HFFc6 (cell line): Measurements from ENCODE around the gene CALN1. TPM values are rescaled to one million over a fixed set of nuclear protein-coding genes. Genes with fewer than 3 reads are reported as not detected.

ENCODE experiments used
- DNase-seq: peaks from one replicate; pipeline ENCODE4 v3.0.0-alpha.2; 2018
- H3K27ac Mint-ChIP-seq: 2 replicates; pipeline ENCODE4 v1.8.0; 2020; ENCODE audit warnings: mild to moderate bottlenecking, mixed read lengths
- H3K27me3 Mint-ChIP-seq: 2 replicates; pipeline ENCODE4 v1.8.0; 2021; ENCODE audit warnings: mild to moderate bottlenecking, moderate library complexity, mixed read lengths; ENCODE audit not compliant: insufficient read depth
- H3K36me3 Mint-ChIP-seq: 2 replicates; pipeline ENCODE4 v1.8.0; 2021; ENCODE audit warnings: low read depth, mixed read lengths
- H3K4me1 Mint-ChIP-seq: 2 replicates; pipeline ENCODE4 v1.8.0; 2020; ENCODE audit warnings: low read depth, mixed read lengths
- H3K4me3 Mint-ChIP-seq: 2 replicates; pipeline ENCODE4 v1.8.0; 2020; ENCODE audit warnings: mild to moderate bottlenecking, moderate library complexity, mixed read lengths
- H3K9me3 Mint-ChIP-seq: 2 replicates; pipeline ENCODE4 v1.8.0; 2020; ENCODE audit warnings: mild to moderate bottlenecking, mixed read lengths
- CTCF ChIP-seq: fragments of 200-600 bp; sonication (generic); IDR thresholded peaks from 2 replicates; pipeline ENCODE4 v1.5.0; 2021; ENCODE audit warnings: antibody characterized with exemption, mild to moderate bottlenecking
- total RNA-seq, 6 experiments: library from RNA; stranded (reverse); fragmentation: NEBNext Ultra II Directional; extraction: Animal tissue kit (Norgen Biotek cat#: 25700); gene quantifications; 2 replicates in 1 of 6; 3 replicates in 5 of 6; pipeline ENCODE4 v1.2.3, GENCODE V29; 2021

Gene CALN1
- total RNA-seq, 6 experiments from 2014 or later: not detected

GRCh38 chr7:72223351-72223750 lies 188.8 kb downstream of the CALN1 start:
- Mint-ChIP-seq H3K27me3 (no peaks in the 10 kb centered on the region), H3K36me3 (no peaks in the 10 kb centered on the region), H3K27ac (no peak overlapping the region), H3K4me1 (no peaks in the 10 kb centered on the region), H3K9me3 (peaks cover 51% of the 10 kb centered on the region), H3K4me3 (no peak overlapping the region)
- DNase-seq: no peak
- TF ChIP-seq CTCF: no peak

- Mint-ChIP-seq H3K4me1 (no peaks in the 10 kb centered on the region), H3K27me3 (no peaks in the 10 kb centered on the region), H3K4me3 (no peak overlapping the region), H3K9me3 (peaks cover 51% of the 10 kb centered on the region), H3K36me3 (no peaks in the 10 kb centered on the region), H3K27ac (no peak overlapping the region)
- no peak for DNase-seq
- no peak for TF ChIP-seq CTCF
These were observed 190.0 kb downstream of the CALN1 start for GRCh38 chr7:72222136-72222535.

GRCh38 chr7:72219500-72219899 lies 192.6 kb downstream of the CALN1 start:
- no peak overlapping the region for H3K27ac Mint-ChIP-seq
- no peaks in the 10 kb centered on the region for H3K36me3 Mint-ChIP-seq
- peaks cover 43% of the 10 kb centered on the region for H3K9me3 Mint-ChIP-seq
- H3K4me1 Mint-ChIP-seq: no peaks in the 10 kb centered on the region
- no peaks in the 10 kb centered on the region for H3K27me3 Mint-ChIP-seq
- DNase-seq: no peak
- TF ChIP-seq CTCF: no peak
- no peak overlapping the region for H3K4me3 Mint-ChIP-seq

- TF ChIP-seq CTCF: no peak
- no peak overlapping the region for H3K4me3 Mint-ChIP-seq
- H3K4me1 Mint-ChIP-seq: no peaks in the 10 kb centered on the region; the same call in 1 of the 2 replicates
- no peak overlapping the region for H3K27ac Mint-ChIP-seq
- peaks cover 33% of the 10 kb centered on the region for H3K9me3 Mint-ChIP-seq
- no peaks in the 10 kb centered on the region for H3K36me3 Mint-ChIP-seq
- H3K27me3 Mint-ChIP-seq: no peaks in the 10 kb centered on the region
- DNase-seq: no peak
These were observed 195.0 kb downstream of the CALN1 start for GRCh38 chr7:72217151-72217550.

GRCh38 chr7:72213769-72214168 lies 198.4 kb downstream of the CALN1 start:
- no peak for TF ChIP-seq CTCF
- Mint-ChIP-seq H3K4me1 (peaks cover 6% of the 10 kb centered on the region; the same call in 1 of the 2 replicates), H3K27ac (no peak overlapping the region), H3K9me3 (peaks cover 26% of the 10 kb centered on the region), H3K4me3 (no peak overlapping the region), H3K27me3 (no peaks in the 10 kb centered on the region), H3K36me3 (no peaks in the 10 kb centered on the region)
- no peak for DNase-seq

- Mint-ChIP-seq H3K36me3 (no peaks in the 10 kb centered on the region), H3K4me1 (peaks cover 6% of the 10 kb centered on the region; the same call in 1 of the 2 replicates), H3K4me3 (no peak overlapping the region), H3K9me3 (peaks cover 22% of the 10 kb centered on the region), H3K27ac (no peak overlapping the region; the same call in 1 of the 2 replicates), H3K27me3 (no peaks in the 10 kb centered on the region)
- no peak for DNase-seq
- TF ChIP-seq CTCF: no peak
These were observed 199.1 kb downstream of the CALN1 start for GRCh38 chr7:72213081-72213480.
